CD4-positive, alpha-beta T cell treated with Interferon gamma for 1 hour (primary cell): ENCODE measurements around the gene CLEC11A.
"Not testable (repeated sequence)": the region's sequence is repeated elsewhere in the genome, so short reads cannot be mapped to it uniquely, and the experiment has no call there.

ENCODE experiments used
- DNase-seq: peaks from one replicate; pipeline ENCODE4 v3.0.0-alpha.2; 2020

The CLEC11A gene

DNA sequence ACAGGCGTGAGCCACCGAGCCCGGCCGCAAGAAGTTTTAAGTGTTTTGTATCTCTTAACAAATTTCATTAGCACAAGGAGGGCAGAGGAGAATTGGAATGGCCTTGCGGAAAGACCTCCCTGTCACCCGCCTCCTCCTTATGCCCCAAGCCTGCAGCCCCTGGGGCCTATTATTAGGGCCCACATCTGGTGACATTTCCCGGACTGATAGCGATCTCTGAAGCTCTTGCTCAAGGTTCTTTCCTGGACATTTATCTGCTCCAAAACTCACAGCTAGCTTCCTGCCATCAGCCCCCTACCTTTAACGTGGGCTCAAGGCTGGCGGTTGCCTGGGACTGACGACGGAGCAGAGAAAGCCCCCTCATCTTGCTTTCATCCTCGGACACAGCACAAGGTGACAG, 40.4 kb downstream of the CLEC11A start:
- not testable (repeated sequence) for DNase-seq

DNA sequence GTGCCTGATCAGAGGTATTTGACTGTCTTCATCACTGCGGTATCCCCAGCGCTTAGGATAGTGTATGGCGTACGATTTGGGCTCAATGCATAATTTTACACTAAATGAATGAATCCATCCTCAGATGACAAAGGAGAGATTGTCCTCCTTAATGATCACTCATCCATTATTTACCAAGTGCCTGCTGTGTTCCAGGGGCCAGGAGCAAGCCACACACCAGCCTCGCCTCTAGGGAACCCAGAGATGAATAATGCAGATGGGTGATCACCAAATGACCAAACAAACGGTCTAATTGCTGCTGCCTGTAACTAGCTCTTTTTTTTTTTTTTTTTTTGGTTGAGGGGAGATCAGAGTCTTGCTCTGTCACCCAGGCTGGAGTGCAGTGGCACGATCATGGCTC, 41.2 kb downstream of the CLEC11A start:
- no peak for DNase-seq

DNA sequence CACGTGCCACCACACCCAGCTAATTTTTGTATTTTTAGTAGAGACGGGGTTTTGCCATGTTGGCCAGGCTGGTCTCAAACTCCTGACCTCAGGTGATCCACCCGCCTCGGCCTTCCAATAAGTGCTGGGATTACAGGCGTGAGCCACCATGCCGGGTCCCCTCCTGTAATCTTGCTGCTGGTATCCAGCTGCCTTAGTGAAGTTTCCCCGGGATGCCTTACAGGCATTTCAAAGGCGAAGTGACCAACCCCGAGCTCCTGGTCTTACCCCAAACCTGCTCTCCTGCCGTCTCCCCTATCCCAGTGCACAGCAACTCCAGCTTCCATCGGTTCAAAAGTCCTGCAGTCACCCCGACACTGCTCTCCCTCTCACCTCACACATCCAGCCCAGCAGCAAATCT, 43.6 kb downstream of the CLEC11A start:
- not testable (repeated sequence) for DNase-seq

DNA sequence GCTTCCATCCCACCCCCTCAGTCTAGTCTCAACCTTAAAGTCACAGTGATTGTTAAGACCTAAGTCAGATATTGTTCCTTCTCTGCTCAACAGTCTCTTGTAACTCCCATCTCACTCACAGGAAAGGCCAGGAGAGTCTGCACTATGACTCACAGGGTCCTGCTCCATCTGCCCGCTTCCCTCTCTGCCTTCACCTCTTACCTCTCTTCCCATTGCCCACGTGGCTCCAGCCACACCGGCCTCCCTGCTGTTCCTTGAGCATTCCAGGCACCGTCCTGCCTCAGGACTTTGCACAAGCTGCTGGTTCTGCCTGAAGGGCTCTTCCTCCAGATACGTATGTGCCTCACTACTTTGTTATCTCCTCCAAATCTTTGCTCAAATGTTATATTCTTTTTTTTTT, 44.1 kb downstream of the CLEC11A start:
- not testable (repeated sequence) for DNase-seq

DNA sequence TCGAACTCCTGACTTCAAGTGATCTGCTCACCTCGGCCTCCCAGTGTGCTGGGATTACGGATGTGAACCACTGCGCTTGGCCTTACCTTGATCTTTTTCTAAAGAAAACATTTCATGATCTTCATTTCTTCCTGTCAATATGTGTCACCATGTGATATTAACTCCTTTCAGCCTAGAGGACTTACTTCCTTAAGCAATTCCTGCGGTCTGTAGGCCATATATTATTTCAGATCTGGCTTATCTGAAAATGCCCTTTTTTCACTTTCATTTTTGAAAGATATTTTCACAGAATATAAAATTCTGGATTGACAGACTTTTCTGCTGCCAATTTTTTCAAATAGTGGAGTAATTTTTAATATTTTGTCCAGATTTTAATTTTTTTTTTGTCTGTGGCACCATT, 45.1 kb downstream of the CLEC11A start:
- DNase-seq = no peak

DNA sequence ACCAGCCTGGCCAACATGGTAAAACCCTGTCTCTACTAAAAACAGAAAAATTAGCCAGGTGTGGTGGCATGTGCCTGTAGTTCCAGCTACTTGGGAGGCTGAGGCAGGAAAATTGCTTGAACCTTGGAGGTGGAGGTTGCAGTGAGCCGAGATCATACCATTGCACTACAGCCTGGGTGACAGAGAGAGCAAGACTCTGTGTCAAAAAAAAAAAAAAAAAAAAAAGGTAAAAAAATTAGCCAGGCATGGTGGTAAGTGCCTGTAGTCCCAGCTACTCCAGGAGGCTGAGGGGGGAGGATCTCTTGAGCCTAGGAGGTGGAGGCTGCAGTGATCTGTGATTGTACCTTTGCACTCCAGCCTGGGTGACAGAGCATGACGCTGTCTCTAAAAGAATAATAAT, 47.0 kb downstream of the CLEC11A start, which contains the start of gene GPR32:
GPR32 (plus strand) TSS at position 301 of the 400 bp plus-strand sequence. CDS start 137 bp downstream, outside the sequence.
- DNase-seq = not testable (repeated sequence)

DNA sequence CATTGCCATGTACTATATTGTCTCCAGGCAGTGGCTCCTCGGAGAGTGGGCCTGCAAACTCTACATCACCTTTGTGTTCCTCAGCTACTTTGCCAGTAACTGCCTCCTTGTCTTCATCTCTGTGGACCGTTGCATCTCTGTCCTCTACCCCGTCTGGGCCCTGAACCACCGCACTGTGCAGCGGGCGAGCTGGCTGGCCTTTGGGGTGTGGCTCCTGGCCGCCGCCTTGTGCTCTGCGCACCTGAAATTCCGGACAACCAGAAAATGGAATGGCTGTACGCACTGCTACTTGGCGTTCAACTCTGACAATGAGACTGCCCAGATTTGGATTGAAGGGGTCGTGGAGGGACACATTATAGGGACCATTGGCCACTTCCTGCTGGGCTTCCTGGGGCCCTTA, 47.7 kb downstream of the CLEC11A start:
- DNase-seq = no peak

DNA sequence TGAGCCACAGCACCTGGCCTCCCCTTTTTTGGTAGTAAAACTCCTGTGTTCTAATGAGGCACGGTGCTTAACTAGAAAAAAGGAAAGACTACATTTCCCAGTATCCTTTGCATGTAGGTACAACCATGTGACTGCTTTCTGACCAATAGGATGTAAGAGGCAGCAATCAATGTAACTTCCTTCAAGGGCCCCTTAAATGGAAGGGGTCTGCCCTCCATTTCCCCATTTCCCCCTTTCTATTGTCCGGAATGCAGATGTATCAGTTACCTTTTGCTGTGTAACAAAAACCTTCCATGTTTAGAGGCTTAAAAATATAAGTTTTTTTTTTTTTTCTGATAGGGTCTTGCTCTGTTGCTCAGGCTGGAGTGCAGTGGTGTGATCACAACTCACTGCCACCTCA, 49.3 kb downstream of the CLEC11A start:
- no peak for DNase-seq

DNA sequence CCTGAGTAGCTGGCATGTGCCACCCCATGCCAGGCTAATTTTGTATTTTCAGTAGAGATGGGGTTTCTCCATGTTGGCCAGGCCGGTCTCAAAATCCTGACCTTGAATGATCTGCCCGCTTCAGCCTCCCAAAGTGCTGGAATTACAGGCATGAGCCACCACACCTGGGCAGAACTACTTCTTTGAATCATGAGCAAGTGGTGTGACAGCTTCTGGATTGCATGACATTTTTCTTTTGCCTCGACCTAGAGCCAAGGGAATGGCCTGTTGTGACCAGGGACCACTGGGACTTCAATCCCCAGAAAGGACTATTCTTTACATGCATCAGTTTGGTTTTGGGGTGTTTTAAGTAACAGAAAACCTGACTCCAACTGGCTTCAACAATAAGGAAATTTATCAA, 49.7 kb downstream of the CLEC11A start:
- DNase-seq = not testable (repeated sequence)

DNA sequence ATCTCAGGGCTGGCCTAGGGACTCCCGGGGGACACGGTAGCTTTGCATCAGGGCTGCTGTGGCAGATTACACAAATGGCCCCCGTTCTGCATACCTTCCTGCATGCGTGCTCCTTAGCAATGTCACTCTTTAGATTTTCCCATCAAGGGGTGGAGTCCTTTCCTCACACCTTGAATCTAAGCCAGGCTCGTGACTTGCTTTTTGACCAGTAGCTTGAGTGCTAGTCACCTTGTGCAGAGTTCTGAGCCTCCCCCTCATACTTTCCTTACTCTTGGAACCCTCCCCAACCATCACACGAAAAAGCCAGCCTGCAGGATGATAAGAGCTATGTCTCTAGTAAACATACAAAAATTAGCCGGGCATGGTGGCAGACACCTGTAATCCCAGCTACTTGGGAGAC, 50.3 kb downstream of the CLEC11A start:
- not testable (repeated sequence) for DNase-seq
